Keratinocyte (primary cell): ENCODE measurements around the gene KIF17.

Experiments
- EZH2 ChIP-seq: IDR thresholded peaks from one replicate; pipeline ENCODE4 v1.6.1; 2012; ENCODE audit warnings: inconsistent platforms, mild to moderate bottlenecking, low read length, moderate library complexity
- TF ChIP-seq, protein P1 (sequence below), 3 experiments: IDR thresholded peaks in 1 of 3; conservative IDR thresholded peaks in 1 of 3; optimal IDR thresholded peaks in 1 of 3; 2 replicates in 2 of 3; 3 replicates in 1 of 3; pipeline versions ENCODE3 to v1.5.1; 2011; ENCODE audit warnings: low read length in 3 of 3, mild to moderate bottlenecking in 3 of 3, moderate library complexity in 2 of 3, control low read depth in 1 of 3, inconsistent platforms in 1 of 3; ENCODE audit not compliant: insufficient read depth in 2 of 3; ENCODE audit errors: extremely low read depth in 1 of 3

DNA sequence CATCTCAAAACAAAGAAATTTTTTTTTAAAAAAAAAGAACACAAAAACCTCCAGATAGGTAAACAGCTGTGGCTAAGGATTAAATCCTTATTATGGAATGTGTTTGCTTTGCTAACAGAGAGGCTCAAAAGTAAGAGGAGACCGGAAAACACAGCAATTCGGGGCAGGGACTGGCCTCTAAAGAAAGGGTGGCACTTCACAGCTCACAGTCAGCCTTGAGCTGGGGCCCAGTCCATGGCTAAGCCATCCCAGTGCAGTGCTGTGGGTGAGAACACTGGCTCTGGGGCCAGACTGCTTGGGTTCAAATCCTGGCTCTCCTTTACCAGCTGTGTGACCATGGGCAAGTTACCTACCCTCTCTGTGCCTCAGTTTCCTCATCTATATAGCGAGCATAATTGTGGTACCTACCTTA, 28.2 kb downstream of the KIF17 start:
- TF ChIP-seq, protein P1, sequence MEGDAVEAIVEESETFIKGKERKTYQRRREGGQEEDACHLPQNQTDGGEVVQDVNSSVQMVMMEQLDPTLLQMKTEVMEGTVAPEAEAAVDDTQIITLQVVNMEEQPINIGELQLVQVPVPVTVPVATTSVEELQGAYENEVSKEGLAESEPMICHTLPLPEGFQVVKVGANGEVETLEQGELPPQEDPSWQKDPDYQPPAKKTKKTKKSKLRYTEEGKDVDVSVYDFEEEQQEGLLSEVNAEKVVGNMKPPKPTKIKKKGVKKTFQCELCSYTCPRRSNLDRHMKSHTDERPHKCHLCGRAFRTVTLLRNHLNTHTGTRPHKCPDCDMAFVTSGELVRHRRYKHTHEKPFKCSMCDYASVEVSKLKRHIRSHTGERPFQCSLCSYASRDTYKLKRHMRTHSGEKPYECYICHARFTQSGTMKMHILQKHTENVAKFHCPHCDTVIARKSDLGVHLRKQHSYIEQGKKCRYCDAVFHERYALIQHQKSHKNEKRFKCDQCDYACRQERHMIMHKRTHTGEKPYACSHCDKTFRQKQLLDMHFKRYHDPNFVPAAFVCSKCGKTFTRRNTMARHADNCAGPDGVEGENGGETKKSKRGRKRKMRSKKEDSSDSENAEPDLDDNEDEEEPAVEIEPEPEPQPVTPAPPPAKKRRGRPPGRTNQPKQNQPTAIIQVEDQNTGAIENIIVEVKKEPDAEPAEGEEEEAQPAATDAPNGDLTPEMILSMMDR (optimal IDR thresholded peaks at IDR 0.05 in 1 of 3, IDR thresholded peaks at IDR 0.05 in 1 of 3, conservative IDR thresholded peaks at IDR 0.05 in 1 of 3; ENCODE audit: extremely low read depth in 1 of 3, insufficient read depth in 2 of 3, low read length in 3 of 3), result no peak
- no peak for TF ChIP-seq EZH2
